RWPE2 (cell line): ENCODE results near the gene CNGA3.

Experiments
- ATAC-seq: fragments of 200-7000 bp; cut with Tn5 transposase; 3 replicates; pipeline ENCODE4 v1.9.1; 2021; ENCODE audit warnings: low read depth
- DNase-seq: peaks from one replicate; pipeline ENCODE4 v3.0.0-alpha.2; 2020; ENCODE audit warnings: low spot score
- H3K27ac ChIP-seq: fragments of 450-650 bp; 2 replicates; pipeline ENCODE4 v1.5.1; 2017; ENCODE audit warnings: mild to moderate bottlenecking; ENCODE audit not compliant: poor library complexity, severe bottlenecking
- H3K27me3 ChIP-seq: fragments of 250-450 bp; sonication (Bioruptor Pico); 2 replicates; pipeline ENCODE4 v1.5.1; 2021; ENCODE audit warnings: mild to moderate bottlenecking, moderate library complexity; ENCODE audit not compliant: insufficient read depth, poor library complexity, severe bottlenecking
- H3K36me3 ChIP-seq: fragments of 250-450 bp; sonication (Bioruptor Pico); 2 replicates; pipeline ENCODE4 v1.5.1; 2020; ENCODE audit warnings: low read depth, mild to moderate bottlenecking, moderate library complexity
- H3K4me1 ChIP-seq: fragments of 250-450 bp; sonication (Bioruptor Pico); 2 replicates; pipeline ENCODE4 v1.5.1; 2021; ENCODE audit warnings: mild to moderate bottlenecking, moderate library complexity; ENCODE audit not compliant: insufficient read depth, poor library complexity, severe bottlenecking
- H3K4me3 ChIP-seq: fragments of 250-450 bp; sonication (Bioruptor Pico); 2 replicates; pipeline ENCODE4 v1.5.1; 2021; ENCODE audit warnings: mild to moderate bottlenecking, moderate library complexity; ENCODE audit not compliant: severe bottlenecking
- H3K9me3 ChIP-seq: fragments of 250-450 bp; sonication (Bioruptor Pico); 2 replicates; pipeline ENCODE4 v1.5.1; 2021; ENCODE audit warnings: mild to moderate bottlenecking, moderate library complexity; ENCODE audit not compliant: severe bottlenecking
- TF ChIP-seq, protein P1 (sequence below): fragments of 450-650 bp; IDR thresholded peaks from one replicate; pipeline ENCODE4 v1.5.1; 2017; ENCODE audit warnings: mild to moderate bottlenecking, moderate library complexity; ENCODE audit not compliant: poor library complexity, severe bottlenecking

CNGA3 gene

DNA sequence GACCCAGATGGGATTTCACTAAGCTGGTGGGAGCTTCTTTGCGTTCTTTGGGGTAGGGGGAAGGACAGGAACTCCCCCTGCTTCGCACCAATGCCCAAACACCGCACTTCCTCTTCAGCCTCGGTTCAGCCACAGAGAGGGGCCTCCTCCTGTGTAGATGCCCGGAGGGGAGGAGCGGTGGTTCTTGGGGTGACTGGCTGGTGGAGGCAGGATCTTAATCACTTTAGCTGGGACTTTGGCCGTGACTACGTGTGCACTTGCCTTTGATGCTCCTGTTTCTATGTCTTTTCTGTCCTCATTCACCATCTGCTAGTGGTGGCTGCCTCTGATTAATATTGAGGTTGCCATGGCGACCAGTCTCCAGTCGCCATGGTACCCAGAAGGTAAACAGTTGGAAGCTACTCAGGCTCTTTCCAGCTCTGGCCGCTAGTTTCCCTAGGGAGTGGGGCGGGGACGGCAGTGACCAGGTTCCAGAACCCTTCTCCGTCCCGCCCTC, 1.9 kb downstream of the CNGA3 start:
- ATAC-seq (no peak), DNase-seq (no peak)
- Histone ChIP-seq H3K27ac (no peak overlapping the region), H3K36me3 (no peaks in the 10 kb centered on the region), H3K27me3 (peaks cover 73% of the 10 kb centered on the region), H3K4me3 (no peak overlapping the region), H3K9me3 (no peaks in the 10 kb centered on the region), H3K4me1 (no peaks in the 10 kb centered on the region)
- TF ChIP-seq, protein P1, sequence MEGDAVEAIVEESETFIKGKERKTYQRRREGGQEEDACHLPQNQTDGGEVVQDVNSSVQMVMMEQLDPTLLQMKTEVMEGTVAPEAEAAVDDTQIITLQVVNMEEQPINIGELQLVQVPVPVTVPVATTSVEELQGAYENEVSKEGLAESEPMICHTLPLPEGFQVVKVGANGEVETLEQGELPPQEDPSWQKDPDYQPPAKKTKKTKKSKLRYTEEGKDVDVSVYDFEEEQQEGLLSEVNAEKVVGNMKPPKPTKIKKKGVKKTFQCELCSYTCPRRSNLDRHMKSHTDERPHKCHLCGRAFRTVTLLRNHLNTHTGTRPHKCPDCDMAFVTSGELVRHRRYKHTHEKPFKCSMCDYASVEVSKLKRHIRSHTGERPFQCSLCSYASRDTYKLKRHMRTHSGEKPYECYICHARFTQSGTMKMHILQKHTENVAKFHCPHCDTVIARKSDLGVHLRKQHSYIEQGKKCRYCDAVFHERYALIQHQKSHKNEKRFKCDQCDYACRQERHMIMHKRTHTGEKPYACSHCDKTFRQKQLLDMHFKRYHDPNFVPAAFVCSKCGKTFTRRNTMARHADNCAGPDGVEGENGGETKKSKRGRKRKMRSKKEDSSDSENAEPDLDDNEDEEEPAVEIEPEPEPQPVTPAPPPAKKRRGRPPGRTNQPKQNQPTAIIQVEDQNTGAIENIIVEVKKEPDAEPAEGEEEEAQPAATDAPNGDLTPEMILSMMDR, result no peak

DNA sequence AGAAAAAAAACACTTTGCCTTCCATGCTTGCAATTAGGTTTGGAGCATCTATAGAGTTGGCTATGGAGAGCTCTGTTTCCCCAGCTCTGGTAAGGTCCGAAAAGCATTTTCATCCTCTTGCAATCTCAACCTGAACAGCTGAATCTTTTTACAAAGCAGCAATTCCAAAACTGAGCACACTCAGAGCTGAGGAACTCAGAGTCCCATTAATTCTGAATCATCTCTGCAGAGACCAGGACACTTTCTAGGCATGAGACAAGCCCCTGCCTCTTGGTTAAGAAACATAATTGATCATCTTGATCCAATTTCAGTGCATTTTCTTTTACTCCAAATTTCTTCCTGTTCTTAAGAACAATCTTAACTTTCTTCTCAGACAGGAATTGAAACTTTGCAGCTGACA, 4.2 kb downstream of the CNGA3 start:
- no peaks in the 10 kb centered on the region for H3K4me1 ChIP-seq
- H3K9me3 ChIP-seq, result no peaks in the 10 kb centered on the region
- no peak overlapping the region for H3K4me3 ChIP-seq
- TF ChIP-seq, protein P1, result no peak
- ATAC-seq (no peak), DNase-seq (no peak)
- H3K27me3 ChIP-seq, result peaks cover 50% of the 10 kb centered on the region
- H3K27ac ChIP-seq, result no peak overlapping the region
- H3K36me3 ChIP-seq, result no peaks in the 10 kb centered on the region

DNA sequence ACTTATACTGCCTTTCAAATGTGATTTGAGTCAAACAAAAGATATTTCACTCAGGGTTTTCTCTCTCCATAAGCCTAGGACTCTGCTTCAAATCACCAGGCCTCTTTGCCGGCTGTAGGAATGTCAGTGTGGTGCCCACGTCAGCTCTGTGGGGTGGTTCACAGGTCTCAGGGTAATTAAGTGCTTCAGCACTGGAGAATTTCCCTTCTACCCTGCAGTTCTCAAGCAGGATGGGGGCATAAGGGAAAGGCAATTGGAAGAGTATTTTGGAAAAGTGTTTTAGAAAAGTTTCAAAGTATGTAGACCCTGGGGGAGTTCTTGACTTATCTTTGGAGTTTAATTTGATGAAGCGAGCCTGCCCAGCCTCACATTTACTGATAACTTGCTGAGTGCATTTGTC, 9.6 kb downstream of the CNGA3 start:
- TF ChIP-seq, protein P1, result no peak
- Histone ChIP-seq H3K4me3 (no peak overlapping the region), H3K4me1 (peaks cover 12% of the 10 kb centered on the region), H3K27ac (no peak overlapping the region), H3K36me3 (no peaks in the 10 kb centered on the region), H3K9me3 (no peaks in the 10 kb centered on the region), H3K27me3 (peaks cover 3% of the 10 kb centered on the region)
- DNase-seq (no peak), ATAC-seq (no peak)

DNA sequence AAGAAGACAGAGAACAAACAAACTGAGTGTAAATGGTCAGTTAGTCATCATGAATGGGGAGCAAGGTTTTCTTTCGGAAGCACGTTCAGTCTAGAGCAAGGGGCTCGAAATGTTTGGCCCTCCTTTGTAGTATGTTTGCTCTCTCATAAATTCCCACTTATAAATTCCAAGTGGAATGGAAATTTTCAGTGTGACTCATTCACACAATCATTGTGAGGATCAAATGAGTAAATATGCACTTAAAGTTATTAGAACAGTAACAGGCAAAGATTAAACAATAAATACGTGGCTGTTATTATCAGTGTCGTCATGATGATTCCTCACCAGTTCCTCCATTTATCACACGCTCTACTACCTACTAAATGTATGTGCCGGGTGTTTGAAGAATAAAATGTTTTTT, 10.5 kb downstream of the CNGA3 start:
- no peak for DNase-seq
- H3K27ac ChIP-seq, result no peak overlapping the region
- H3K27me3 ChIP-seq, result no peaks in the 10 kb centered on the region
- peaks cover 12% of the 10 kb centered on the region for H3K4me1 ChIP-seq
- peak; percentile 73 for ATAC-seq
- TF ChIP-seq, protein P1, result no peak
- H3K4me3 ChIP-seq, result no peak overlapping the region
- H3K9me3 ChIP-seq, result no peaks in the 10 kb centered on the region
- no peaks in the 10 kb centered on the region for H3K36me3 ChIP-seq

DNA sequence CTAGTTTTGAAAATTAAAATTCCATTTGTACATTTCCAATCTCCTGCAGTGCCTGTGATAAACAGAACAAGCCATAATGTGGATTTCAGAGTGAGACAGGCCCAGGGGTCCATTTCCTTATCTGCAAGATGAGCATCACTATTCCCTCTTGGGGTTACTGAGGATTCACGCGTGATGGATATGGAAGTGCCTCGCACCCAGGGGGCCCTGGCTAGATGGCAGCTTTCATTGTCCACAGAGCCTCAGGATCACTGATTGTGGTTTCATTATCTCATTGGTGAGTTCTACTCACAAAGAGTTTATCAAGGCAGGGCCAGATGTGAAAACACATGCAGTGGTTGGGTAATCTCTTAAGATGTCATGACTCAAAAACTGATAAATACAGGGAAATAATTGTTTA, 11.6 kb downstream of the CNGA3 start:
- Histone ChIP-seq H3K27me3 (no peaks in the 10 kb centered on the region), H3K4me3 (no peak overlapping the region), H3K4me1 (peaks cover 12% of the 10 kb centered on the region), H3K36me3 (no peaks in the 10 kb centered on the region), H3K9me3 (no peaks in the 10 kb centered on the region), H3K27ac (no peak overlapping the region)
- ATAC-seq (no peak), DNase-seq (no peak)
- TF ChIP-seq, protein P1, result no peak
